GM19324 (cell line): ENCODE results near the gene DCLRE1C.
"Not testable (repeated sequence)": the region's sequence is repeated elsewhere in the genome, so short reads cannot be mapped to it uniquely, and the experiment has no call there.

ENCODE experiments used
- ATAC-seq: cut with Tn5 transposase; IDR thresholded peaks from one replicate; pipeline ENCODE4 v1.9.1; 2021; ENCODE audit warnings: mild to moderate bottlenecking, moderate library complexity; ENCODE audit not compliant: unreplicated experiment, low FRiP score

DCLRE1C gene

GRCh38 chr10:14891151-14891550 lies 62.7 kb downstream of the DCLRE1C start:
- no peak for ATAC-seq

DNA sequence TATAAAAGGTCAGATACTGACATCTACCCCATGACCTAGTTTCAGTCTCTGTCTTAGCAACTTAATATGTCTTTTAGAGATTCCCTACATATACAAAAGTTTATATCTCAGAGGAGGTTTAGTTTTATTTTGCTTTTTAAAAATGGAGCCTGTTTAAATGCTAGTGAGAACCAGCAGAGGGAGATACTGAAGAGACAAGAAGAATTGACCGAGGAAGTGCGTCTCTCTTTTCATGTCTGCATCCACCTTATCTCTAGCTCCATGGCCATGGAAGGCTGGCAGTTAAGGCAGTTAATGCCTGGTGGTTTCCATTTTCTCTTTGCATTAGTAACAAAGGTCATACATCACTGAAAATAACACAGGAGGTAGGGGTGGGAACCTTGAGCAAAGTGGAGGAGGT lies 64.6 kb downstream of the DCLRE1C start:
- ATAC-seq = no peak

DNA sequence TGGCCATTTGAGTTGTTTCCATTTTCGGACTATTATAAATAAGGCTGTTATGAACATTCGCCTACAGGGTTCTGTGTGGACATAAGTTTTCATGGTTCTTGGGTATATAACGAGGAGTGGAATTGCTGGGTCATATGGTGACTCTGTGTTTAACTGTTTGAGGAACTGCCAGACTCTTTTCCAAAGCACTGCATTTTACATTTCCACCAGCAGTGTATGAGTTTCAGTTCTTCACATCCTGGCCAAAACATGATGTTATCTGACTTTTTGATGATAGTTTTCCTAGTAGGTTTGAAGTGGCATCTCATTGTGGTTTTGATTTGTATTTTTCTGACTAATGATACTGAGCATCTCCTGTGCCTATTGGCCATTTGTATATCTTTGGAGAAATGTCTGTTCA lies 69.8 kb downstream of the DCLRE1C start:
- no peak for ATAC-seq

DNA sequence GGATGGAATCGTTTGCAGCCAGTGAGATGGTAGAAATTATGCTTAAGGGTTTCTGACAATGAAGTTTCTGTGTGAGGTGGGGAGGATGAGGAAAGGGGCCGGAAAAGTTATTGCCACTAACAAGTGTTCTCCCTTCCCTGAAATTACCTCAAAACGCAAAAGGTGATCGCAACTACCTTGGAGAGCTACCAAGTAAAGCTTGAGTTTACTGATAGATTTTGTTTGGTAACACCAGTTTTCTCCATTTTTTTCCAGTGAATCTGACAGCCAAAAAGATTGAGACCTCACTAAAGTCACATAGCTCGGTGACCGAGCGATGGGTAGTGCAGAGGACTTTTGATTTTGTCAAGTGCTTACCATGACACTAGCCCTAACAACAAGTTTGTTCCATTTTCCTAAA lies 73.7 kb downstream of the DCLRE1C start:
- no peak for ATAC-seq

DNA sequence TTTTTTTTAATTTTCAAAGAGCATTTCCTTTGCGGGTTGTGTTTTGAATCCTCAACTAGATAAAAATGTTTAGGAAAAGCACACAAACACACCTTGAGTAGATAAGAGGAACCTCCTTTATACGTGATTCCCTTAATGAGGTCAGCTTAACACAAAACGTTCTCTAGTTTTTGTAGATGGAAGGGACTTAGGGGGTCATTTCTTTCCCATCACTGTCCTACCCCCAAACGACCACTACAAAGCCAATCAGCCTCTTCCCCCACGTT lies 74.0 kb downstream of the DCLRE1C start:
- ATAC-seq = no peak

DNA sequence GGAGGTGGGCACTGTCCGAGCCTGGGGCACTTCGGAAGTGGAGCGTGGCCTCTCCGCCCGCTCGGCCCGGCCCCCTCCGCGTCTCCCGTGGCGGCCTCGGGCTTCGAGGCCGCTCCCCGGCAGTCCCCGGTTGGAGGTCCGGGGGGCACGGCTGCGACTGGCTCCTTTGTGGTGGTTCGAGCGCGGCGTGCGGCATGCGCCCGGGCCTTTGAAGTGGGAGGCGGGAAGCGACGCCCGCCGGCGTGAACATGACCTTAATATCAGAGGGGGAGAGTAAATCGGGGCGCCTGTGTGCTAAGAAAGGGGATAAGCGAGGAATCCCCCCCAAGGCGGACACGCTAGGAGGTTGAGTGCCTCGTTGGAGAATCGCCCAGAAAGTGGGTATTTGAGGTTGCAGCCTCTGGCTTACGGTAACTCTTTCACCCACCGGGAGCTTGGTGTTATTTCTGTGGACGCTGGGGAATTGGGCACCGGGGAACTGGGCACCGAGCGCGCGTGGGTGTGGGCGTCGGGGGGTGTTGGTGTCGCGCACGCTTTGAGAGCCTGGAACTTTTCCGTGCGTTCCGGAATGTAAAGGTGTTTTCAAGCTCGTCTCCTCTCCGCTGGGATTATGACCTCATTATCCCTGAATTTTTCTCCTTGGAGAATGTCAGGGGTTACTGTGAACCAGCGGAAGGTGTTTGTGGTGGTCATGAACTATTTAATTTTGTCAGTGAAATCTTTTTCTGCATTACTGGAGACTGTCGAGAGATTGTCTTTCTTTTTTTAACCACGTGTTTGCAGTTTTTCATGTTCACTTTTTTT lies 74.6 kb downstream of the DCLRE1C start:
- peak; percentile 17 for ATAC-seq

DNA sequence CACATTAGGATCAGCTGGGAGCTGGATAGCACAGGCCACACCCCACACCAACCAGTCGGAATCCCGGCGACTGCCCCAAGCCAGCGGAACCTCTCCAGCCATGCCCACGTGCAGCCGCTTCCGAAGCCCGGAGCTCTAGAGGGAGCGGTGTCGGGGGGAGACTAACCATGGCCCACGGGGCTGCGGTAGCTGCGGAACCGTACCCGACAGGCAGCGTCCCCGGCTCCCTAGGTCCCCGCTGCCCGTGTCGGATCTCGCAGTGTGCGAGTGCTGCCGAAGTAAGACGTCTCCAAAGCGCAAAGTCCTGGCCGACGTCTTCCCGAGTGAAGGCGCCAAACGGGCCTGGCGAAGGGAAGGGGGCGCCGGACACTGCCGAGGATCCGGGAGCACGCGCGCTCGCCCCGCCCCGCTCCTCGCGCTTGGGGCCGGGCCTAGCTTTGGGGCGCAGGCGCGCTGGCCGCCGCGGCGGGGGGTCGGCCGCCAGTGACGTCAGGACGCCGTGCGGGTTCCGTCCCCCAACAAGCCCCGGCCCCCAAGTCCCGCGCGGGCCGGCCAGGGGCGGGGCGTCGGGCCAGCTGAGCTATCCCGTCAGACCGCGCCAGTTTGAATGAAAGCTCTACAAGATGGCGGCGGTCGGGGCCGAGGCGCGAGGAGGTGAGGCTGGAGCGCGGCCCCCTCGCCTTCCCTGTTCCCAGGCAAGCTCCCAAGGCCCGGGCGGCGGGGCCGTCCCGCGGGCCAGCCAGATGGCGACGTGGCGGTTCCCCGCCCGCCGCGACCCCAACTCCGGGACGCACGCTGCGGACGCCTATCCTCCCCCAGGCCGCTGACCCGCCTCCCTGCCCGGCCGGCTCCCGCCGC lies 75.4 kb downstream of the DCLRE1C start, which contains the start of gene SUV39H2:
Gene SUV39H2, plus strand, starts transcription at position 601 of the 858 bp plus-strand sequence. Its CDS starts 23 bp downstream, at position 624.
- peak; percentile 96 for ATAC-seq

- no peak for ATAC-seq
These were observed 77.1 kb downstream of the DCLRE1C start for GRCh38 chr10:14876764-14877163.

GRCh38 chr10:14875941-14876340 lies 78.0 kb downstream of the DCLRE1C start:
- ATAC-seq = no peak

- no peak for ATAC-seq
These were observed 80.7 kb downstream of the DCLRE1C start for GRCh38 chr10:14873090-14873760.

- ATAC-seq = not testable (repeated sequence)
These were observed 89.0 kb downstream of the DCLRE1C start for GRCh38 chr10:14864871-14865270.

- not testable (repeated sequence) for ATAC-seq
These were observed 89.4 kb downstream of the DCLRE1C start for GRCh38 chr10:14864466-14864865.

- ATAC-seq = no peak
These were observed 93.1 kb downstream of the DCLRE1C start for GRCh38 chr10:14860791-14861190.

DNA sequence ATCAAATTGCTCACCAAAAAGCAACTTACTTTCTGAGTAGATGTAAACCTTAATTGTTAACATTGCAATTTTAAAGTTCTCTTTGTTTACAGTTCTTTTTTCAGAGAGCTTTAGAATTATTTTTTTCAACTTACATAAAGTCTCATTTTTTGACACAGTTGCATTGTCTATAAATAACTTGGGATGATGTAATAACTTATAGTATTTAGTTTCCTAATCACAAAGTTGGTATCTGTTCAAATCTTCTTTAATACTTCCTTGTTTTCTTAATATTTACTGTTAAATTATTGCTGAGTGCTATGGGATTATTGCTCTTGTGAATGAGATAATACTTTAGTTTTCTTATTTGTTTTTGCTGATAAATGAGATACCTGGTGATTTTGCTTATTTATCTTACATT lies 94.1 kb downstream of the DCLRE1C start:
- ATAC-seq = no peak

GRCh38 chr10:14859043-14859442 lies 94.9 kb downstream of the DCLRE1C start:
- no peak for ATAC-seq

DNA sequence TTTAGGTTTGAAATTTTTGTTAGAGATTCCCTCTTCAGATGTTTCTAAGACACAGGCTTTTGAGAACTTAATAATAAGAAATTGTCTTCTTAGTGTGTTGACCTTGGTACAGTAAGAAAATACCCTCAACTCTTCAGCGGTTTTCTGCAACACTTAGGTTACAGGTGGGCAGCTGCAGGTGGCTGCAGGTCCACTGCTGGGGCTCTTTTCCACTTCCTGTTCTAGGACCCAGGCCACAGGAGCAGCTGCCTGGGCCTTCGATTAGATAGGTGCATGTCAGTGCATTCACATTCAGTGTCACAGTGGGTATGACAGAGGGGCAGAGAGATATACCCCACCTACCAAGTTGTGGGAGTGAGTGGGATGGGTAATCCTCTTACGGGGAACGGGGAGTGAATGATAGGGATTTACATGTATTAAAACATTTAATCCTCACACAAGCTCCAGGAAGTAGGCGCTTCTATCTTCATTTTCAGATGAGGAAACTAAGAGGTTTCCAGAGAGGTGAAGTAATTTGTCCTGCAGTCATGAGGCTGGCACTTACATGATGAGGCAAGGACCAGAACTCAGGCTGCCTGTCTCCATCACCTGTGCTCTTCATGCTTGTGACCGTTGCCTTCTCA lies 95.4 kb downstream of the DCLRE1C start:
- ATAC-seq = no peak

GRCh38 chr10:14855453-14855852 lies 98.4 kb downstream of the DCLRE1C start:
- no peak for ATAC-seq

- no peak for ATAC-seq
These were observed 101.7 kb downstream of the DCLRE1C start for GRCh38 chr10:14852236-14852635.
